Stimulated activated effector memory CD8-positive, alpha-beta T cell treated with anti-CD3 and anti-CD28 coated beads, Interleukin-12 subunit alpha, Interleukin-12 subunit beta, amount 100 ng/mL, for 72 hours (primary cell): ENCODE results near the gene TAB2.

Experiments
- ATAC-seq: fragments of 150-1000 bp; cut with Tn5 transposase; 2 replicates; pipeline ENCODE4 v1.10.0; 2021
- DNase-seq, 2 donors: peaks; one replicate each; pipeline ENCODE4 v3.0.0; 2021 to 2022; ENCODE audit warnings: low spot score in 2 of 2
- H3K27ac Mint-ChIP-seq: one replicate; pipeline ENCODE4 v1.8.0; 2022; ENCODE audit warnings: mild to moderate bottlenecking, mixed read lengths
- H3K36me3 Mint-ChIP-seq: one replicate; pipeline ENCODE4 v1.8.0; 2022; ENCODE audit warnings: mild to moderate bottlenecking, mixed read lengths
- H3K4me1 Mint-ChIP-seq: one replicate; pipeline ENCODE4 v1.8.0; 2022; ENCODE audit warnings: mixed read lengths
- H3K4me3 Mint-ChIP-seq: one replicate; pipeline ENCODE4 v1.8.0; 2022; ENCODE audit warnings: mild to moderate bottlenecking, mixed read lengths
- H3K9me3 Mint-ChIP-seq: one replicate; pipeline ENCODE4 v1.8.0; 2022; ENCODE audit warnings: mixed read lengths

TAB2 gene

GRCh38 chr6:149317644-149318571 is at the start of gene TAB2:
Gene TAB2 (plus strand): TSS chr6:149317712. CDS start chr6:149369998, 52,286 bp downstream.
- Mint-ChIP-seq H3K9me3 (no peaks in the 10 kb centered on the region), H3K4me3 (peak within 1 kb of the TSS; percentile 80), H3K36me3 (peaks cover 44% of the 10 kb centered on the region), H3K4me1 (peaks cover 21% of the 10 kb centered on the region), H3K27ac (peak within 1 kb of the TSS; percentile 93)
- DNase-seq (peak; percentile 62 to 89), ATAC-seq (peak; percentile 59)

- H3K4me1 Mint-ChIP-seq: peaks cover 36% of the 10 kb centered on the region
- peaks cover 6% of the 10 kb centered on the region for H3K36me3 Mint-ChIP-seq
- no peak overlapping the region for H3K4me3 Mint-ChIP-seq
- ATAC-seq (no peak), DNase-seq (no peak)
- no peaks in the 10 kb centered on the region for H3K9me3 Mint-ChIP-seq
- no peak overlapping the region for H3K27ac Mint-ChIP-seq
Measured at GRCh38 chr6:149268146-149268545, 49.4 kb upstream of the TAB2 start.

- no peak overlapping the region for H3K4me3 Mint-ChIP-seq
- no peaks in the 10 kb centered on the region for H3K9me3 Mint-ChIP-seq
- H3K36me3 Mint-ChIP-seq: peaks cover 6% of the 10 kb centered on the region
- H3K4me1 Mint-ChIP-seq: peaks cover 43% of the 10 kb centered on the region
- DNase-seq: no peak
- no peak overlapping the region for H3K27ac Mint-ChIP-seq
- no peak for ATAC-seq
Measured at GRCh38 chr6:149268768-149269167, 48.7 kb upstream of the TAB2 start.

GRCh38 chr6:149270616-149271015 is 46.9 kb upstream of the TAB2 start:
- Mint-ChIP-seq H3K4me3 (no peak overlapping the region), H3K9me3 (no peaks in the 10 kb centered on the region), H3K27ac (no peak overlapping the region), H3K4me1 (peaks cover 52% of the 10 kb centered on the region), H3K36me3 (peaks cover 6% of the 10 kb centered on the region)
- ATAC-seq (no peak), DNase-seq (no peak)

GRCh38 chr6:149271348-149272340 is 45.9 kb upstream of the TAB2 start:
- peaks cover 6% of the 10 kb centered on the region for H3K36me3 Mint-ChIP-seq
- H3K9me3 Mint-ChIP-seq: no peaks in the 10 kb centered on the region
- ATAC-seq (peak; percentile 95), DNase-seq (peak; percentile 36 to 70)
- peak overlapping the region; percentile 91 for H3K27ac Mint-ChIP-seq
- H3K4me1 Mint-ChIP-seq: peaks cover 51% of the 10 kb centered on the region
- peak overlapping the region; percentile 61 for H3K4me3 Mint-ChIP-seq

- DNase-seq: no peak
- H3K27ac Mint-ChIP-seq: peak overlapping the region; percentile 46
- H3K4me1 Mint-ChIP-seq: peaks cover 50% of the 10 kb centered on the region
Measured at GRCh38 chr6:149273318-149273717, 44.2 kb upstream of the TAB2 start.

GRCh38 chr6:149275621-149276020 is 41.9 kb upstream of the TAB2 start:
- no peak for DNase-seq
- peaks cover 6% of the 10 kb centered on the region for H3K36me3 Mint-ChIP-seq
- no peak for ATAC-seq
- no peak overlapping the region for H3K4me3 Mint-ChIP-seq
- no peaks in the 10 kb centered on the region for H3K9me3 Mint-ChIP-seq
- H3K4me1 Mint-ChIP-seq: peaks cover 61% of the 10 kb centered on the region
- no peak overlapping the region for H3K27ac Mint-ChIP-seq

More at GRCh38 chr6:149273318-149273717, 44.2 kb upstream of the TAB2 start:
- Mint-ChIP-seq H3K9me3 (no peaks in the 10 kb centered on the region), H3K4me3 (no peak overlapping the region), H3K36me3 (peaks cover 6% of the 10 kb centered on the region)
- ATAC-seq: no peak

GRCh38 chr6:149277621-149278020 is 39.9 kb upstream of the TAB2 start:
- ATAC-seq (peak; percentile 89), DNase-seq (no peak)
- H3K4me3 Mint-ChIP-seq: no peak overlapping the region
- no peaks in the 10 kb centered on the region for H3K36me3 Mint-ChIP-seq
- peaks cover 41% of the 10 kb centered on the region for H3K4me1 Mint-ChIP-seq
- H3K27ac Mint-ChIP-seq: no peak overlapping the region
- no peaks in the 10 kb centered on the region for H3K9me3 Mint-ChIP-seq

GRCh38 chr6:149278997-149279396 is 38.5 kb upstream of the TAB2 start:
- Mint-ChIP-seq H3K9me3 (no peaks in the 10 kb centered on the region), H3K4me1 (peaks cover 36% of the 10 kb centered on the region), H3K4me3 (no peak overlapping the region), H3K36me3 (no peaks in the 10 kb centered on the region), H3K27ac (no peak overlapping the region)
- ATAC-seq (no peak), DNase-seq (no peak)

GRCh38 chr6:149284904-149285303 is 32.6 kb upstream of the TAB2 start:
- H3K36me3 Mint-ChIP-seq: no peaks in the 10 kb centered on the region
- H3K4me1 Mint-ChIP-seq: peaks cover 23% of the 10 kb centered on the region
- DNase-seq: no peak
- peak overlapping the region; percentile 44 for H3K4me3 Mint-ChIP-seq
- H3K9me3 Mint-ChIP-seq: no peaks in the 10 kb centered on the region
- ATAC-seq: peak; percentile 98
- H3K27ac Mint-ChIP-seq: peak overlapping the region; percentile 59

GRCh38 chr6:149285626-149286025 is 31.9 kb upstream of the TAB2 start:
- H3K9me3 Mint-ChIP-seq: no peaks in the 10 kb centered on the region
- H3K36me3 Mint-ChIP-seq: no peaks in the 10 kb centered on the region
- H3K4me1 Mint-ChIP-seq: peaks cover 23% of the 10 kb centered on the region
- DNase-seq: no peak
- no peak for ATAC-seq
- no peak overlapping the region for H3K27ac Mint-ChIP-seq
- H3K4me3 Mint-ChIP-seq: no peak overlapping the region

GRCh38 chr6:149286905-149287304 is 30.6 kb upstream of the TAB2 start:
- H3K36me3 Mint-ChIP-seq: no peaks in the 10 kb centered on the region
- ATAC-seq (no peak), DNase-seq (no peak)
- H3K9me3 Mint-ChIP-seq: no peaks in the 10 kb centered on the region
- peaks cover 23% of the 10 kb centered on the region for H3K4me1 Mint-ChIP-seq
- H3K27ac Mint-ChIP-seq: no peak overlapping the region
- H3K4me3 Mint-ChIP-seq: no peak overlapping the region

- Mint-ChIP-seq H3K4me3 (no peak overlapping the region), H3K4me1 (peaks cover 12% of the 10 kb centered on the region), H3K36me3 (no peaks in the 10 kb centered on the region), H3K27ac (no peak overlapping the region), H3K9me3 (no peaks in the 10 kb centered on the region)
- no peak for ATAC-seq
- DNase-seq: no peak
Measured at GRCh38 chr6:149289192-149289781, 28.2 kb upstream of the TAB2 start.

- H3K4me1 Mint-ChIP-seq: peaks cover 5% of the 10 kb centered on the region
- H3K4me3 Mint-ChIP-seq: no peak overlapping the region
- H3K36me3 Mint-ChIP-seq: no peaks in the 10 kb centered on the region
- no peak overlapping the region for H3K27ac Mint-ChIP-seq
- no peaks in the 10 kb centered on the region for H3K9me3 Mint-ChIP-seq
- no peak for ATAC-seq
- no peak for DNase-seq
Measured at GRCh38 chr6:149289966-149290365, 27.5 kb upstream of the TAB2 start.

GRCh38 chr6:149293244-149293643 is 24.3 kb upstream of the TAB2 start:
- no peaks in the 10 kb centered on the region for H3K36me3 Mint-ChIP-seq
- H3K9me3 Mint-ChIP-seq: no peaks in the 10 kb centered on the region
- no peak for ATAC-seq
- DNase-seq: no peak
- H3K27ac Mint-ChIP-seq: no peak overlapping the region
- peaks cover 6% of the 10 kb centered on the region for H3K4me1 Mint-ChIP-seq
- no peak overlapping the region for H3K4me3 Mint-ChIP-seq
